Uterus (tissue), 2 donors: ENCODE data around the gene MYD88.

Experiments used
- POLR2A ChIP-seq, 2 donors: fragments of 450-650 bp; IDR thresholded peaks; one replicate each; pipeline ENCODE4 v1.6.1; 2016; ENCODE audit warnings: antibody characterized with exemption in 2 of 2, mild to moderate bottlenecking in 1 of 2, moderate library complexity in 1 of 2
- TF ChIP-seq, protein P1 (sequence below), 4 experiments: fragments of 200-600 bp in 2 of 4; fragments of 450-650 bp in 2 of 4; sonication (generic) in 2 of 4; IDR thresholded peaks; one replicate each; pipeline ENCODE4 v1.5.1; 2016 to 2019; ENCODE audit warnings: antibody characterized with exemption in 4 of 4, mild to moderate bottlenecking in 2 of 4, moderate library complexity in 1 of 4

DNA sequence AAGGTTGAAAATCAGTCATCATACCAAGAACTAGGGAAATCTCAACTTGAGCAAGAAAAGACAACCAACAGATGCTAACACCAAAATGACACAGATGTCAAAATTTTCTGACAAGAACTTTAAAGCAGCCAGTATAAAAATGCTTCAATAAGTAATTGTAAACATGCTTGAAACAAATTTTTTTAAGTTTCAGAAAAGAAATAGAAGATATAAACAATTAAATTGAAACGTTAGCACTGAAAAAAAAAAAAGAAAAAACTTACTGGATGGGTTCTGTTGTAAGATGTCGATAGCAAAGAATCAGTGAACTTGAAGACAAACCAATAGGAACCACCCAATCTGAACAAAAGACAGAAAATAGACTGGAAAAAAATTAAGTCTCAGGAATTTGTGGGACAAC is 8.0 kb downstream of the MYD88 start:
- TF ChIP-seq, protein P1, sequence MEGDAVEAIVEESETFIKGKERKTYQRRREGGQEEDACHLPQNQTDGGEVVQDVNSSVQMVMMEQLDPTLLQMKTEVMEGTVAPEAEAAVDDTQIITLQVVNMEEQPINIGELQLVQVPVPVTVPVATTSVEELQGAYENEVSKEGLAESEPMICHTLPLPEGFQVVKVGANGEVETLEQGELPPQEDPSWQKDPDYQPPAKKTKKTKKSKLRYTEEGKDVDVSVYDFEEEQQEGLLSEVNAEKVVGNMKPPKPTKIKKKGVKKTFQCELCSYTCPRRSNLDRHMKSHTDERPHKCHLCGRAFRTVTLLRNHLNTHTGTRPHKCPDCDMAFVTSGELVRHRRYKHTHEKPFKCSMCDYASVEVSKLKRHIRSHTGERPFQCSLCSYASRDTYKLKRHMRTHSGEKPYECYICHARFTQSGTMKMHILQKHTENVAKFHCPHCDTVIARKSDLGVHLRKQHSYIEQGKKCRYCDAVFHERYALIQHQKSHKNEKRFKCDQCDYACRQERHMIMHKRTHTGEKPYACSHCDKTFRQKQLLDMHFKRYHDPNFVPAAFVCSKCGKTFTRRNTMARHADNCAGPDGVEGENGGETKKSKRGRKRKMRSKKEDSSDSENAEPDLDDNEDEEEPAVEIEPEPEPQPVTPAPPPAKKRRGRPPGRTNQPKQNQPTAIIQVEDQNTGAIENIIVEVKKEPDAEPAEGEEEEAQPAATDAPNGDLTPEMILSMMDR (IDR thresholded peaks at IDR 0.05), result no peak
- no peak for TF ChIP-seq POLR2A (IDR thresholded peaks at IDR 0.05)
